GM18508 (cell line): ENCODE measurements around the gene DPYD.

Experiments
- ATAC-seq: cut with Tn5 transposase; IDR thresholded peaks from one replicate; pipeline ENCODE4 v1.9.1; 2021; ENCODE audit warnings: moderate number of reproducible peaks; ENCODE audit not compliant: insufficient read depth, unreplicated experiment

Gene DPYD

GRCh38 chr1:97348599-97349265 lies 572.1 kb downstream of the DPYD start:
- no peak for ATAC-seq

- no peak for ATAC-seq
These were observed 579.9 kb downstream of the DPYD start for GRCh38 chr1:97340951-97341350.

- no peak for ATAC-seq
These were observed 582.5 kb downstream of the DPYD start for GRCh38 chr1:97338347-97338746.

- no peak for ATAC-seq
These were observed 583.4 kb downstream of the DPYD start for GRCh38 chr1:97337250-97338030.

GRCh38 chr1:97334454-97334853 lies 586.4 kb downstream of the DPYD start:
- ATAC-seq: no peak

GRCh38 chr1:97332716-97333115 lies 588.1 kb downstream of the DPYD start:
- no peak for ATAC-seq

GRCh38 chr1:97331165-97331564 lies 589.7 kb downstream of the DPYD start:
- ATAC-seq: peak; percentile 47

- no peak for ATAC-seq
These were observed 606.1 kb downstream of the DPYD start for GRCh38 chr1:97314685-97315084.

GRCh38 chr1:97308131-97308530 lies 612.7 kb downstream of the DPYD start:
- no peak for ATAC-seq

- ATAC-seq: no peak
These were observed 613.3 kb downstream of the DPYD start for GRCh38 chr1:97307568-97307967.

GRCh38 chr1:97307151-97307550 lies 613.7 kb downstream of the DPYD start:
- ATAC-seq: no peak

GRCh38 chr1:97306504-97306903 lies 614.3 kb downstream of the DPYD start:
- no peak for ATAC-seq

GRCh38 chr1:97304366-97304765 lies 616.5 kb downstream of the DPYD start:
- no peak for ATAC-seq

- ATAC-seq: no peak
These were observed 621.9 kb downstream of the DPYD start for GRCh38 chr1:97298966-97299365.

- no peak for ATAC-seq
These were observed 623.2 kb downstream of the DPYD start for GRCh38 chr1:97297611-97298010.

- no peak for ATAC-seq
These were observed 638.9 kb downstream of the DPYD start for GRCh38 chr1:97281962-97282361.

- ATAC-seq: no peak
These were observed 642.8 kb downstream of the DPYD start for GRCh38 chr1:97277891-97278654.

- no peak for ATAC-seq
These were observed 648.7 kb downstream of the DPYD start for GRCh38 chr1:97271916-97272788.

GRCh38 chr1:97270508-97271307 lies 650.1 kb downstream of the DPYD start:
- ATAC-seq: no peak
